ENCODE data around the gene PYDC1.

DNA sequence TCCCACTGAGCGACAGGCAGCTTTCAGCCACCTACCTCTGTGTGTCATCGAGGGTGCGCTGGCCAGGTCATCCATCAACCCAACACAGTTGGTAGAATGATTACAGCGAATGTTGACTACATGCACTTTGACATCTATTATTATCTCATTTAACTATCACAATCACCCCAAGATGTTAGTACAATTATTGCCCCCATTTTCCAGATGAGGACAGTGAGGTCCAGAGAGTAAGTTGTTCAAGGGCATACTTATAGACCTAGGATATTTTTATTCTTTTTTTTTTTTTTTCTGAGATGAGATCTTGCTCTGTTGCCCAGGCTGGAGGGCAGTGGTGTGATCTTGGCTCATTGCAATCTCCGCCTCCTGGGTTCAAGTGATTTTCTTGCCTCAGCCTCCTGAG lies 34.5 kb upstream of the PYDC1 start:
- TF ChIP-seq CTCF (IDR thresholded peaks at IDR 0.05; ENCODE audit: borderline replicate concordance, extremely low read depth, low read length, poor library complexity, severe bottlenecking), result no peak
- TF ChIP-seq EZH2 (IDR thresholded peaks at IDR 0.05; ENCODE audit: borderline replicate concordance, low read depth, low read length, severe bottlenecking), result no peak

Data from DND-41 (cell line).